Fibroblast of lung (primary cell): ENCODE results near the gene YTHDF2. TPM values are rescaled to one million over a fixed set of nuclear protein-coding genes. Genes with fewer than 3 reads are reported as not detected.
"Not testable (repeated sequence)": the region's sequence is repeated elsewhere in the genome, so short reads cannot be mapped to it uniquely, and the experiment has no call there.

Source experiments
- DNase-seq, 2 donors: peaks; one replicate each; pipeline versions ENCODE4 v3.0.0 to v3.0.0-alpha.2; 2010; ENCODE audit warnings: low read depth in 2 of 2
- H2AFZ ChIP-seq: 2 replicates; pipeline ENCODE4 v1.5.1; 2012; ENCODE audit warnings: low read length, control low read depth, inconsistent platforms
- H3K27ac ChIP-seq: 2 replicates; pipeline ENCODE4 v1.5.1; 2011; ENCODE audit warnings: low read length, control low read depth; ENCODE audit not compliant: insufficient read depth
- H3K27me3 ChIP-seq: 2 replicates; pipeline ENCODE4 v1.5.1; 2011; ENCODE audit warnings: mild to moderate bottlenecking, low read length; ENCODE audit not compliant: control insufficient read depth, insufficient read depth
- H3K36me3 ChIP-seq: 2 replicates; pipeline ENCODE4 v1.5.1; 2011; ENCODE audit warnings: low read length; ENCODE audit not compliant: control insufficient read depth, insufficient read depth
- H3K4me1 ChIP-seq: 2 replicates; pipeline ENCODE4 v1.5.1; 2011; ENCODE audit warnings: low read length; ENCODE audit not compliant: control insufficient read depth, insufficient read depth; ENCODE audit errors: extremely low read depth
- H3K4me2 ChIP-seq: 2 replicates; pipeline ENCODE4 v1.5.1; 2011; ENCODE audit warnings: low read length, control low read depth; ENCODE audit not compliant: insufficient read depth; ENCODE audit errors: extremely low read depth
- H3K4me3 ChIP-seq, 4 experiments: fragments of 200-600 bp in 1 of 4; sonication (generic) in 1 of 4; replicated peaks in 1 of 4; 2 replicates each; pipeline ENCODE4 v1.5.1; 2011 to 2016; ENCODE audit warnings: low read length in 4 of 4, low read depth in 3 of 4, mild to moderate bottlenecking in 3 of 4, control low read depth in 2 of 4, inconsistent platforms in 1 of 4, mixed read lengths in 1 of 4; ENCODE audit not compliant: insufficient read depth in 1 of 4; ENCODE audit errors: control extremely low read depth in 1 of 4
- H3K79me2 ChIP-seq: 2 replicates; pipeline ENCODE4 v1.5.1; 2012; ENCODE audit warnings: mild to moderate bottlenecking, low read length, inconsistent platforms; ENCODE audit not compliant: control insufficient read depth, insufficient read depth
- H3K9ac ChIP-seq: 2 replicates; pipeline ENCODE4 v1.5.1; 2011; ENCODE audit warnings: mild to moderate bottlenecking, low read length, control low read depth; ENCODE audit not compliant: insufficient read depth
- H3K9me3 ChIP-seq: 2 replicates; pipeline ENCODE4 v1.5.1; 2012; ENCODE audit warnings: low read depth, low read length; ENCODE audit not compliant: control insufficient read depth, insufficient read depth
- H4K20me1 ChIP-seq: 2 replicates; pipeline ENCODE4 v1.5.1; 2011; ENCODE audit warnings: low read length; ENCODE audit not compliant: control insufficient read depth, insufficient read depth; ENCODE audit errors: extremely low read depth
- CTCF ChIP-seq, 2 donors: IDR thresholded peaks in 1 of 2; conservative IDR thresholded peaks in 1 of 2; 1 replicate in 1 of 2; 2 replicates in 1 of 2; pipeline ENCODE4 v1.5.1; 2011 to 2012; ENCODE audit warnings: low read length in 2 of 2, control low read depth in 1 of 2, inconsistent platforms in 1 of 2, low read depth in 1 of 2, mild to moderate bottlenecking in 1 of 2
- EZH2 ChIP-seq: IDR thresholded peaks from 2 replicates; pipeline ENCODE4 v1.5.1; 2012; ENCODE audit warnings: low read length, control low read depth, mild to moderate bottlenecking; ENCODE audit errors: missing control alignments
- polyA plus RNA-seq, 2 donors: library from polyadenylated mRNA; depleted of rRNA in 1 of 2; stranded (reverse) in 1 of 2; unstranded in 1 of 2; fragments of >200 nt; gene quantifications; 2 replicates each; pipeline ENCODE4 v1.2.1, GENCODE V29; 2011 to 2012; ENCODE audit warnings: missing spikeins in 1 of 2
- total RNA-seq: library from RNA; depleted of rRNA; stranded (reverse); fragments of >200 nt; gene quantifications from 2 replicates; pipeline ENCODE4 v1.2.1, GENCODE V29; 2014

The YTHDF2 gene
- total and polyA plus RNA-seq, 2 donors (not counting 1 experiment from before 2014, with no cell fraction given), result 57.5 to 89.0 TPM

- no peak for DNase-seq
- Histone ChIP-seq H3K36me3 (peaks cover 15% of the 10 kb centered on the region), H3K4me1 (peaks cover 2% of the 10 kb centered on the region), H4K20me1 (no peaks in the 10 kb centered on the region), H3K9me3 (no peaks in the 10 kb centered on the region), H3K4me3 (no peak overlapping the region), H3K27me3 (no peaks in the 10 kb centered on the region), H3K4me2 (no peak overlapping the region), H2AFZ (no peak overlapping the region), H3K9ac (no peak overlapping the region), H3K79me2 (peaks cover 96% of the 10 kb centered on the region), H3K27ac (no peak overlapping the region)
- no peak for TF ChIP-seq EZH2
- TF ChIP-seq CTCF (conservative IDR thresholded peaks at IDR 0.05 in 1 of 2, IDR thresholded peaks at IDR 0.05 in 1 of 2; ENCODE audit: low read depth in 1 of 2, low read length in 2 of 2), result no peak
These were observed 7.4 kb downstream of the YTHDF2 start for GRCh38 chr1:28744184-28744583.

GRCh38 chr1:28745653-28746173 is 9.0 kb downstream of the YTHDF2 start:
- DNase-seq, result no peak
- Histone ChIP-seq H3K4me3 (no peak overlapping the region), H4K20me1 (peaks cover 1% of the 10 kb centered on the region), H3K27ac (no peak overlapping the region), H3K36me3 (peaks cover 13% of the 10 kb centered on the region), H3K4me1 (no peaks in the 10 kb centered on the region), H3K27me3 (no peaks in the 10 kb centered on the region), H3K4me2 (no peak overlapping the region), H3K79me2 (peaks cover 95% of the 10 kb centered on the region), H3K9ac (no peak overlapping the region), H2AFZ (no peak overlapping the region), H3K9me3 (no peaks in the 10 kb centered on the region)
- no peak for TF ChIP-seq EZH2
- no peak for TF ChIP-seq CTCF (conservative IDR thresholded peaks at IDR 0.05 in 1 of 2, IDR thresholded peaks at IDR 0.05 in 1 of 2; ENCODE audit: low read depth in 1 of 2, low read length in 2 of 2)

GRCh38 chr1:28750330-28750729 is 13.6 kb downstream of the YTHDF2 start:
- H3K4me2 ChIP-seq, result no peak overlapping the region
- no peak for DNase-seq
- H3K4me1 ChIP-seq, result peaks cover 8% of the 10 kb centered on the region
- no peaks in the 10 kb centered on the region for H3K36me3 ChIP-seq
- peaks cover 96% of the 10 kb centered on the region for H3K79me2 ChIP-seq
- H3K9ac ChIP-seq, result no peak overlapping the region
- H3K9me3 ChIP-seq, result no peaks in the 10 kb centered on the region
- no peak overlapping the region for H2AFZ ChIP-seq
- H4K20me1 ChIP-seq, result peaks cover 1% of the 10 kb centered on the region
- no peaks in the 10 kb centered on the region for H3K27me3 ChIP-seq
- TF ChIP-seq CTCF (conservative IDR thresholded peaks at IDR 0.05 in 1 of 2, IDR thresholded peaks at IDR 0.05 in 1 of 2; ENCODE audit: low read depth in 1 of 2, low read length in 2 of 2) (no peak), EZH2 (no peak)
- no peak overlapping the region for H3K4me3 ChIP-seq
- H3K27ac ChIP-seq, result no peak overlapping the region

GRCh38 chr1:28750771-28751294 is 14.1 kb downstream of the YTHDF2 start:
- not testable (repeated sequence) for H3K9ac ChIP-seq, DNase-seq, H3K4me1 ChIP-seq, H4K20me1 ChIP-seq, H2AFZ ChIP-seq, H3K4me3 ChIP-seq, H3K9me3 ChIP-seq, H3K36me3 ChIP-seq, H3K27me3 ChIP-seq, H3K27ac ChIP-seq
- H3K79me2 ChIP-seq, result peaks cover 97% of the 10 kb centered on the region
- peak overlapping the region; percentile 66 for H3K4me2 ChIP-seq
